A549 (cell line): ENCODE measurements around the gene GRIA1.

Experiments used
- CHD2 ChIP-seq: fragments of 150-350 bp; IDR thresholded peaks from 2 replicates; pipeline ENCODE4 v1.6.1; 2014; ENCODE audit warnings: low read length; ENCODE audit not compliant: partially characterized antibody
- CTCF ChIP-seq: fragments of >200 bp; sonication (Bioruptor Twin); formaldehyde crosslinking; IDR thresholded peaks from 3 replicates; pipeline ENCODE4 v1.5.1; 2016
- EHMT2 ChIP-seq: fragments of 200-600 bp; sonication (generic); IDR thresholded peaks from 2 replicates; pipeline ENCODE4 v1.6.1; 2016; ENCODE audit warnings: antibody characterized with exemption, low read depth, mild to moderate bottlenecking, moderate library complexity
- HEYL ChIP-seq: fragments of 250-450 bp; sonication (Bioruptor Pico); IDR thresholded peaks from 2 replicates; pipeline ENCODE4 v1.8.0; 2021; ENCODE audit warnings: mild to moderate bottlenecking, moderate library complexity
- HMGXB4 ChIP-seq: fragments of 250-450 bp; sonication (Bioruptor Pico); IDR thresholded peaks from 2 replicates; pipeline ENCODE4 v1.5.0; 2021; ENCODE audit warnings: mild to moderate bottlenecking, moderate library complexity, borderline replicate concordance
- JUNB ChIP-seq: fragments of >200 bp; sonication (Bioruptor Twin); formaldehyde crosslinking; IDR thresholded peaks from 2 replicates; pipeline ENCODE4 v1.6.1; 2016
- MAFK ChIP-seq: fragments of 450-650 bp; IDR thresholded peaks from 2 replicates; pipeline ENCODE4 v1.6.1; 2014; ENCODE audit not compliant: partially characterized antibody
- PBX3 ChIP-seq: IDR thresholded peaks from 2 replicates; pipeline ENCODE4 v1.6.1; 2012
- POLR2A ChIP-seq: IDR thresholded peaks from 2 replicates; pipeline ENCODE4 v1.6.1; 2012; ENCODE audit warnings: mild to moderate bottlenecking, low read length
- RAD21 ChIP-seq, 2 experiments: fragments of >200 bp in 1 of 2; sonication (Bioruptor Twin) in 1 of 2; formaldehyde crosslinking in 1 of 2; IDR thresholded peaks in 1 of 2; conservative IDR thresholded peaks in 1 of 2; 2 replicates in 1 of 2; 3 replicates in 1 of 2; pipeline ENCODE4 v1.6.1; 2012 to 2018; ENCODE audit warnings: inconsistent platforms in 1 of 2
- REST ChIP-seq: fragments of 200-600 bp; sonication (generic); IDR thresholded peaks from 2 replicates; pipeline ENCODE4 v1.6.1; 2016; ENCODE audit warnings: antibody characterized with exemption, mild to moderate bottlenecking, moderate library complexity

- TF ChIP-seq CHD2 (no peak), CTCF (no peak), HEYL (CRISPR knock-in tag) (no peak), EHMT2 (no peak), JUNB (no peak), PBX3 (no peak), POLR2A (no peak), HMGXB4 (CRISPR knock-in tag) (no peak), REST (no peak), MAFK (no peak), RAD21 (conservative IDR thresholded peaks at IDR 0.05 in 1 of 2, IDR thresholded peaks at IDR 0.05 in 1 of 2) (no peak)
Observed at GRCh38 chr5:153719324-153719723, 228.9 kb downstream of the GRIA1 start.
